Lung (tissue), 12 donors: ENCODE measurements around the gene CDH13. TPM values are rescaled to one million over a fixed set of nuclear protein-coding genes. Genes with fewer than 3 reads are reported as not detected.

ENCODE experiments used
- ATAC-seq: fragments of 200-7000 bp; cut with Tn5 transposase; one replicate; pipeline ENCODE4 v1.9.1; 2020; ENCODE audit warnings: moderate number of reproducible peaks; ENCODE audit not compliant: insufficient read depth, low FRiP score
- DNase-seq, 3 donors: peaks; one replicate each; pipeline ENCODE4 v3.0.0-alpha.2; 2013 to 2017
- H3K27ac ChIP-seq, 2 donors: one replicate each; pipeline ENCODE4 v1.5.1; 2013; ENCODE audit warnings: mild to moderate bottlenecking in 2 of 2, moderate library complexity in 2 of 2, control low read depth in 1 of 2, inconsistent platforms in 1 of 2, low read depth in 1 of 2, low read length in 1 of 2
- H3K27me3 ChIP-seq, 3 donors: one replicate each; pipeline ENCODE4 v1.5.1; 2013; ENCODE audit warnings: low read length in 2 of 3; ENCODE audit not compliant: control insufficient read depth in 3 of 3, insufficient read depth in 3 of 3
- H3K36me3 ChIP-seq, 4 donors: one replicate each; pipeline ENCODE4 v1.5.1; 2013; ENCODE audit warnings: low read length in 4 of 4, mild to moderate bottlenecking in 1 of 4, moderate library complexity in 1 of 4; ENCODE audit not compliant: control insufficient read depth in 4 of 4, insufficient read depth in 4 of 4
- H3K4me1 ChIP-seq, 5 donors: one replicate each; pipeline ENCODE4 v1.5.1; 2013; ENCODE audit warnings: low read length in 5 of 5, mild to moderate bottlenecking in 2 of 5, moderate library complexity in 1 of 5; ENCODE audit not compliant: control insufficient read depth in 5 of 5, insufficient read depth in 5 of 5
- H3K4me3 ChIP-seq: one replicate; pipeline ENCODE4 v1.5.1; 2013; ENCODE audit warnings: mild to moderate bottlenecking, control low read depth, moderate library complexity
- H3K9ac ChIP-seq, 2 donors: one replicate each; pipeline ENCODE4 v1.5.1; 2013; ENCODE audit warnings: low read length in 2 of 2, control low read depth in 1 of 2; ENCODE audit not compliant: insufficient read depth in 1 of 2
- H3K9me3 ChIP-seq, 4 donors: one replicate each; pipeline ENCODE4 v1.5.1; 2013; ENCODE audit warnings: low read length in 3 of 4, mild to moderate bottlenecking in 1 of 4, moderate library complexity in 1 of 4; ENCODE audit not compliant: control insufficient read depth in 4 of 4, insufficient read depth in 3 of 4
- WGBS, 2 donors: extraction: QIAGEN DNeasy Blood & Tissue Kit; methylation state at CpG; one replicate each; pipeline ENCODE4 v1.1.7; 2013; 5-methylcytosine and 5-hydroxymethylcytosine counted together
- polyA plus RNA-seq, 2 donors: library from polyadenylated mRNA; stranded (reverse); fragments of 200-250 nt; gene quantifications; one replicate each; pipeline ENCODE4 v1.2.1, GENCODE V29; 2013
- total RNA-seq, 2 donors: library from RNA; depleted of rRNA in 1 of 2; stranded (reverse); fragments of >200 nt in 1 of 2; gene quantifications; one replicate each; pipeline ENCODE4 v1.2.1, GENCODE V29; 2014 to 2021
- TF ChIP-seq, protein P1 (sequence below): IDR thresholded peaks from 2 replicates; pipeline ENCODE4 v1.5.1; 2012; ENCODE audit warnings: mild to moderate bottlenecking; ENCODE audit errors: control extremely low read depth, extremely low read depth
- donor health status: control.
- donor health status: control.
- donor health status: Bipolar disorder and iron deficiency.
- donor health status: healthy.
- donor health status: DM: yes; HTN: yes; CAD: no.

CDH13 gene
- total and polyA plus RNA-seq, 4 donors = 2.1 to 12.3 (median 7.3) TPM

DNA sequence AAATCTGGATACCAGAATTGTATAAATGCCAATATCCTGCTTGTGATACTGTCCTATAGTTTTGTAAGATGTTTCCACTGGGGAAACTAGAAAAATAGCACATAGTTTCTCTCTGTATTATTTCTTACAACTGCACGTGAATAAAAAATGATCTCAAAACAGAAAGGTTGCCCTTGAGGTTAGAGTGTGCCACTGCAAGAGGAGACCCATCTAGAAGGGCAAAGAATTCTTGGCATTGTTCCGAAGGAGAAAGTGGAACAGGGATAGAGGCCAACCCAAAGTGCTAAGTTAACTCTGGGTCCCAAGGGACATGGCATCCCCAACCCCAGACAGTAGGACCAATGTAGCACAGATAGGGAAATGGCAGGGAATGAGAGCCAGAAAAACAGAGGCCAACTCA is 703.5 kb downstream of the CDH13 start:
- DNase-seq = no peak
- no peaks in the 10 kb centered on the region for H3K27me3 ChIP-seq
- 52 to 74% methylated on average over 2 of the region's 2 CpGs for WGBS, 2 donors
- TF ChIP-seq, protein P1, sequence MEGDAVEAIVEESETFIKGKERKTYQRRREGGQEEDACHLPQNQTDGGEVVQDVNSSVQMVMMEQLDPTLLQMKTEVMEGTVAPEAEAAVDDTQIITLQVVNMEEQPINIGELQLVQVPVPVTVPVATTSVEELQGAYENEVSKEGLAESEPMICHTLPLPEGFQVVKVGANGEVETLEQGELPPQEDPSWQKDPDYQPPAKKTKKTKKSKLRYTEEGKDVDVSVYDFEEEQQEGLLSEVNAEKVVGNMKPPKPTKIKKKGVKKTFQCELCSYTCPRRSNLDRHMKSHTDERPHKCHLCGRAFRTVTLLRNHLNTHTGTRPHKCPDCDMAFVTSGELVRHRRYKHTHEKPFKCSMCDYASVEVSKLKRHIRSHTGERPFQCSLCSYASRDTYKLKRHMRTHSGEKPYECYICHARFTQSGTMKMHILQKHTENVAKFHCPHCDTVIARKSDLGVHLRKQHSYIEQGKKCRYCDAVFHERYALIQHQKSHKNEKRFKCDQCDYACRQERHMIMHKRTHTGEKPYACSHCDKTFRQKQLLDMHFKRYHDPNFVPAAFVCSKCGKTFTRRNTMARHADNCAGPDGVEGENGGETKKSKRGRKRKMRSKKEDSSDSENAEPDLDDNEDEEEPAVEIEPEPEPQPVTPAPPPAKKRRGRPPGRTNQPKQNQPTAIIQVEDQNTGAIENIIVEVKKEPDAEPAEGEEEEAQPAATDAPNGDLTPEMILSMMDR = no peak
- H3K9ac ChIP-seq = no peak overlapping the region
- H3K9me3 ChIP-seq = no peaks in the 10 kb centered on the region
- H3K4me1 ChIP-seq = peaks cover 0 to 3% (median 0%) of the 10 kb centered on the region in 5 donors
- no peak overlapping the region for H3K27ac ChIP-seq
- H3K4me3 ChIP-seq = no peak overlapping the region
- no peak for ATAC-seq
- no peaks in the 10 kb centered on the region for H3K36me3 ChIP-seq

DNA sequence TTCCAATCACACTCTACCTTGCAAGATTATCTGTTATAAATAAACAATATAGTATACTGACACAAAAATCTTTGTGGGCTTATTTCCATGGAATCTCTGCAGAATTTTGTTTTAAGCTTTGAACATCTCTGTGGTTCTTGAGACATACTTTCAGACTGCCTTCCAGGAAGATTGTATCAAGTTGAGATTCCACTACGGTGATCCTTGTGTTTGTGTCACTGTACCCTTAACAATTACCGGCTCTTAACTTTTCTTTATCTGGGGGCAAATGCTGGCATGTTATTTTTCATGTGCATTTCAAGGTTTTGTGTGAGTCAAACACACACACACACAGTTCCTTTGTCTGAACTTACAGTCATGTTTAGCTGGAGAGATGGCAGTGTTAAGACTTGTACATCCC is 708.3 kb downstream of the CDH13 start:
- TF ChIP-seq, protein P1 = no peak
- DNase-seq (no peak), ATAC-seq (no peak)
- Histone ChIP-seq H3K4me3 (no peak overlapping the region), H3K4me1 (peaks cover 0 to 3% (median 0%) of the 10 kb centered on the region in 5 donors), H3K27ac (no peak overlapping the region), H3K9ac (no peak overlapping the region), H3K36me3 (no peaks in the 10 kb centered on the region), H3K9me3 (no peaks in the 10 kb centered on the region), H3K27me3 (no peaks in the 10 kb centered on the region)
- WGBS, 2 donors = 67 to 79% methylated on average over 2 of the region's 2 CpGs

DNA sequence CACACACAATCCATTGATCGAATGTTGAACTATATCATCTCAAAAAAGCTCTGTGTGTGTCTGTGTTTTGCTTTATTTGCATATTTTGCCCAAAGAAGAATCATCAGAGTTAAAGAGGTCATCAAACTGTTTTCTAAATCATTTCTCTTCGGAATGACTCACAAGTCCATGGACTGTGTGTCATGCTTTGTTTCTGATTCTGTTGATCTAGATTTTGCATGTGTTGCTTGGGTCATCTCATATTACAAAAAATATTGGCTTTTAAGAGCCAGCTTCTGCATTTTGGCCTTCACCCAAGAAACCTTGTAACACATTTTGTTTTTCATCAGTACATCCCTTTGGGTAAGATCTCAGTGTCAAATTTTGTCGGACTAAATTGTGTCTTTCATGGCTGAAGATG is 709.8 kb downstream of the CDH13 start:
- TF ChIP-seq, protein P1 = no peak
- Histone ChIP-seq H3K9me3 (no peaks in the 10 kb centered on the region), H3K4me1 (peaks cover 0 to 3% (median 0%) of the 10 kb centered on the region in 5 donors), H3K4me3 (no peak overlapping the region), H3K27ac (no peak overlapping the region), H3K27me3 (no peaks in the 10 kb centered on the region), H3K9ac (no peak overlapping the region), H3K36me3 (no peaks in the 10 kb centered on the region)
- 81 to 91% methylated on average over 3 of the region's 3 CpGs for WGBS, 2 donors
- ATAC-seq (no peak), DNase-seq (peak in 2 of 3 donors; percentile 1 to 16)

DNA sequence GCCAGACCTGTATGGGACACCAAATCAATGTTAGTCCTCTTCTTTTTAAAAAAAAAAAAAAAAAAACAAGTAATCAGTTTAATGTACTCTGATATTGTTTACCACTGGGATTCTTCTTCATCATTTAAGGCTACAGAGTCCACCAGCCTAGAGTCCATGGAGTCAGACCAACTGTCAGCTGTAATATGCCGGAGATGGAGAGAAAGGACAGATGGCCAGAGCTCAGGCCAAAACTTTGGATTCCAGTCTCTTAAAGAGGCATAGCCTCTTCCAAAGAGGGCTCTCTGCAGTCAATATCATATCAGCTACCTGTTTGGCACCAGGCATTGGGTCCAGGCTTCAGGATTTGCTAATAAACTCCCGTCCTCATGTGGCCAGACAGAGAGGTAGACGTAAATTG is 711.4 kb downstream of the CDH13 start:
- Histone ChIP-seq H3K9ac (no peak overlapping the region), H3K27ac (no peak overlapping the region), H3K27me3 (no peaks in the 10 kb centered on the region), H3K4me1 (peaks cover 0 to 6% (median 0%) of the 10 kb centered on the region in 5 donors), H3K9me3 (no peaks in the 10 kb centered on the region), H3K36me3 (no peaks in the 10 kb centered on the region), H3K4me3 (no peak overlapping the region)
- ATAC-seq = no peak
- 87 to 90% methylated on average over 3 of the region's 3 CpGs for WGBS, 2 donors
- DNase-seq = peak in 1 of 3 donors; percentile 10
- TF ChIP-seq, protein P1 = no peak
